Germinal center (tissue), 1 donor: ENCODE results near the gene ADSS1.
"Not testable (repeated sequence)": the region's sequence is repeated elsewhere in the genome, so short reads cannot be mapped to it uniquely, and the experiment has no call there.

Experiments used
- DNase-seq: peaks from one replicate; pipeline ENCODE4 v3.0.0; 2012; ENCODE audit warnings: mixed read lengths, low spot score

The ADSS1 gene

GRCh38 chr14:104717646-104718045 is 6.4 kb upstream of the ADSS1 start:
- no peak for DNase-seq

GRCh38 chr14:104718147-104718546 is 5.9 kb upstream of the ADSS1 start:
- DNase-seq: no peak

GRCh38 chr14:104718871-104719270 is 5.2 kb upstream of the ADSS1 start:
- DNase-seq: no peak

DNA sequence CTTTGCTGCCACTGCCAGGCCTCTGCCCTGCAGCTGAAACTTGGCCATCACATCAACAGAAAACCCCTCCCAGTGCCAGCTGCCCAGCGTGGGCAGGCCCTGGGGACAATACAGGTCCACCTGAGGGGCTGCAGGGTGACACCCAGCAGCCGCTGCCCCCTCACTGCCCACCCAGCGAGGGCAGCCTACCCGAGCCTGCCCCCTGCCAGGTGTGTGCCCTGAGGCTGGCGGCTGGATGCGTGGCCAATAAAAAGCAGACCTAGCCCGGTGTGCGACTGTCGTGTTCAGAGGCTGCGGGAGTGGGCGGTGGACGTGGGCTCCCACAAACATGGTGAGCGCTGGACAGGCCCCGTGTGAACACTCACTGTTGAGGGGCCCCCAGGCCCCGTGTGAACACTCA is 4.7 kb upstream of the ADSS1 start:
- DNase-seq: no peak

GRCh38 chr14:104721505-104722431 is 2.3 kb upstream of the ADSS1 start:
- DNase-seq: no peak

DNA sequence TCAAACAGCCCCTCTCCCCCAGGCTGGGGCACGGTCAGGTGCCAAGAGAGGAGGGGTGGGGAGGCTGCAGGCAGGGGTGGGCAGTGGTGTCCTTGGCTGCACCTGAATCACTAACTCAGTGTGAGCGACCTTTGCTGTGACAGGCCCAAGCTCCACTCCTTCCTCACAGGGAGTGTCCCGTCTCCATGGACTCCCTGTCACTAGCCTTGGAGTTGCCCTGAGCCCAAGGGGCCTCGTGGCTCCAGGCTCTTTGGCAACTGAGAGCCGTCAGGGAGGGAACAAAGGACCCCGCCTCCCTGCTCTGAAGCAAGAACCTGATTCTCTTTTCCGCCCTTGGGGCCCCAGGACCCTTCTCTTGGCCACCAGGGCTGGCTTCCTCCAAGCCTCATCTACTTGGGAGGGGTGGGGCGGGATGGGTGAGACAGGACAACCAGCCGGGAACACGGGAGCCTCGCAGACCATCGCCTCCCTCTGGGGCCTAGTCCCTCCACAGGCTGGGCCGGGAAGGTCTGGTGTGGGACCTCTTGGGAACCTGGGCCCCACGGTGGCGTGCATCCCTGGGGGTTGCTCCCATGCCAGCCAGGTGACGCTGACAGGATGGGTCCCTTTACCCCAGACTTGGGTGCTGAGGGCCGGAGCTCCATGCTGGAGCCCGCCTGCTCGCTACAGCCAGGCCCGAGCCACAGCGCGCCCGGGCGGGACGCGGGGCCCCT is 935 bp upstream of the ADSS1 start:
- DNase-seq: no peak

DNA sequence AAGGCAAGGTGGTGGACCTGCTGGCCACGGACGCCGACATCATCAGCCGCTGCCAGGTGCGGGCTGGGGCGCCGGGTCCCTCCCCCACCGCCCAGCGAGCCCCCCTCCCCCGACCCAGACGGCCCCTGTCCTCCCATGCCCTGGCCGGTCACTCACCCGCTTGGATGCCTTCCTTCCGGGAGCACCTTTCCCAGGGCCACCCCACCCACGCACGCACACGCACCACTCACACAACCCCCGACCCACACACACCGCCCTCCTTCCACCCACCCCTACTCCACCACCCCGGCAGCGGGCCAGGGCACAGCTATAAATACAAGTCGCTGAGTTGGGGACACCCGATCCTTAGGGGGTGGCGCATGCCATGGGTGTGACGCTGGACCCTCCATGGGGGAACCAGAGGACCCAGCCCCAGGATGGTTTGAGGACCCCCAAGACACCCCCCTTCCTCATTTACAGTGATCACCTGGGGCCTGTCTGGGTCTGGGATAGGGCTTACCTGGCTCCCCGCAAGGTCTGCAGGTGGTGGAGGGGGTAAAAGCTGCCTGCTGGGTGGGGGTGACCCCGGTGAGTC is 465 bp downstream of the ADSS1 start:
- no peak for DNase-seq

GRCh38 chr14:104724981-104725771 is 1.1 kb downstream of the ADSS1 start:
- no peak for DNase-seq

DNA sequence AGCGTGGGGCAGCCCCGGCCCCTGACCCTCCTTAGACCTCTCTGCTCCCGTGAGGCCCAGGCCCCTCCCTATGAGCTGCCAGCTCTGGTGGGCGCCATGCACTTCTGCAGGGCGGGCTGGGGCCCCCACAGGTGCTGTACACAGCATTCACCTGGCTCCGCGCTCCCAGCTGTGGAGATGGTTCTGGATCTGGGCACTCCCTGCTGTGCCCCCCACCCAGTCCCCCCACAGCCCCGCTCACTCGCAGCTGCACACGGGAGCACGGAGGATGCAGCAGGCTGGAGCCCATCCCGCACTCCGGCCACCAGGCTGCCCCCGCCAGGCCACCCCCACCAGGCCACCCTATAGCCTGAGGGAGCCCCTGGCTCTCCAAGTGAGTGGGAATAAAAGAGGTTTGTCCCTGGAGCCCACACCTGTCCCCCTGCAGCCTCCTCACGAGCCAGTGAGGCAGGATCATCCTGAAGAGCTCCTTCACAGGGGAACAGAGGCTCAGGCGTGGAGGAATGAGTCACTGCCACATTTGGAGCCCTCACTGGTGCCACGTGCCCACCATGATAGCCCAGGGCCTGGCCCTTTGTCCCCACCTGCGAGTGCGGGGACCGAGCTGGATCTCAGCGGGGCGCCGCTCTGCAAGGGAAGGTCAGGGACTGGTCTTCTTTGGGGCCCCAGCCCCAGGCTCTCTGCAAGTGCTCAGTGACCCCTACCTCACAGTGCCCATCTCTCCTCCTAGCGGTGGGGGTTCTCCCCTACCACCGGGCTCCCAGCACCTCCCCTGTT is 1.9 kb downstream of the ADSS1 start:
- DNase-seq: no peak

DNA sequence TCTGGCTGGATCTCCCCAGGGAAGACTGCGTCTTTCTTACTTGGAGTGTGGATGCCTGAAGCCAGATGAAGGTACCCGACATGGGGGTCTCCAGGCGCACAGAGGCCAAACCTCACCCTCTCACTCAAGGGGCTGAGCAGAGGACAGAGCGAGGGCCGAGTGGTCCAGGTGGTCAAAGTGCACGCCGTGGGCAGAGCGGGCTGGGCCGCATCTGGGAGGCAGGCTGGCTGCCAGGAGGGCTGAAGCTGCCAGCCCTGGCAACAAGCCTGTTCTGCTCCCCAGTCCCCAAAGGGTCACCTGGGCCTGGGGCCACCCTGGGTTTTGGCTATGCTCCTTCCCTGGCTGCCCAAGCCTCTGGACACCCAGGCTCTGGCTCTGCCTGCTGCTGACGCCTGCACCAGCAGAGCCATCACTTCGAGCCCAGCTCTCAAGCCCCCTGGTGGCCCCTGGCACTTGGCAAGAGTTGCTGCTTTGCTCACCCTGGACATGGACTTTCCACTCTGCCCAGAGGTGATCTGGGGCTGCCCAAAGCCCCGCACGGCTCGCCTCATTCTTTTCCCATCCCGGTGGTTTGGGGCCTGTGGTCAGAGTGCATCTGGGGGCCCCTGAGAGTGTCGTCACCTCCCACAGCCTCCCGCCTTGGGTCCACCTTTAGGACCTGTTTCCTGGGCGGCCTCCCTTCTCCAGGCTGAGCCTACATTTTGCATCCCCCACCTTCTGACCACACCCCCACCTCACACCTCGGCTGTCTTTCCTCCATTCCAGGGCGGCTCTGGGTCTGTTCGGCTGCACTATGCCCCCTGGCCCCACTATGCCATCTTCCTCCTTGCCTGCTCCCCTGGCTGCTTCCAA is 2.8 kb downstream of the ADSS1 start:
- DNase-seq: no peak

DNA sequence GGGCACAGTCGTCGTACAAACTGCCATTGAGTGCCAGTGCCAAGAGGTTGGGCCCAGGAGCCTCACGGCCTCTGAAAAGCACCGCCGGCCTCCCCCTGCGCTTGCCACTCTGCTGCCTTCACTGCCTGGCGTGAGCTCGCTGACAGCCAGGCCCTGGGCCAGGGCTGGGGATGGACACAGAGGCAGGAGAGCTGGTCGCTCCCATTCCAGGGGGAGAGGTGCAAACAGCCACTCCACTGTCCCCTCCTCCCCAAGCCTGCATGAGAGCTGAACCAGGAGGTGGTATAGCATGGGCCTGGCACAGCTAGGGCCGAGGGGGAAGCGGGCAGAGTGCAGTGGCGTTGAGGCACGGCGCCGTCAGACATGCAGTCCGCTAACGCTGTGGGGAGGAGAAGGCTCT is 4.6 kb downstream of the ADSS1 start:
- DNase-seq: no peak

DNA sequence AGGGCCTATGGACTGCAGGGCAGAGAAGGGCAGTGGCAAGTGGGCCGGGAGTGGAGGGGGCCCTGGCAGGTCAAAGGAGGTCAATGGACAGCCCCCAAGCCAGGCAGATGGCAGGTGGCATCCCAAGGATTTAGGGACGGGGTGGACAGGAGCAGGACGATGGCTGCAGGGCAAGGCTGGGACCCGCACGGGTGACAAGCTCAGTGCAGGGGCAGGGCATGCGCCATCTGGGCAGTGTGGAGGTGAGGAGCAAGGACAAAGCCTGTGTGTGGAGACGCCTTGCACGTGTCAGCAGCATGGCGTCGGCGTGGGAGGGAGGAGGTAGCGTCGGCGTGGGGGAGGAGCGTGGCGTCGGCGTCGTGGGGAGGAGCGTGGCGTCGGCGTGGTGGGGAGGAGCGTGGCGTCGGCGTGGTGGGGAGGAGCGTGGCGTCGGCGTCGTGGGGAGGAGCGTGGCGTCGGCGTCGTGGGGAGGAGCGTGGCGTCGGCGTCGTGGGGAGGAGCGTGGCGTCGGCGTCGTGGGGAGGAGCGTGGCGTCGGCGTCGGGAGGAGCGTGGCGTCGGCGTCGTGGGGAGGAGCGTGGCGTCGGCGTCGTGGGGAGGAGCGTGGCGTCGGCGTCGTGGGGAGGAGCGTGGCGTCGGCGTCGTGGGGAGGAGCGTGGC is 5.3 kb downstream of the ADSS1 start:
- not testable (repeated sequence) for DNase-seq

DNA sequence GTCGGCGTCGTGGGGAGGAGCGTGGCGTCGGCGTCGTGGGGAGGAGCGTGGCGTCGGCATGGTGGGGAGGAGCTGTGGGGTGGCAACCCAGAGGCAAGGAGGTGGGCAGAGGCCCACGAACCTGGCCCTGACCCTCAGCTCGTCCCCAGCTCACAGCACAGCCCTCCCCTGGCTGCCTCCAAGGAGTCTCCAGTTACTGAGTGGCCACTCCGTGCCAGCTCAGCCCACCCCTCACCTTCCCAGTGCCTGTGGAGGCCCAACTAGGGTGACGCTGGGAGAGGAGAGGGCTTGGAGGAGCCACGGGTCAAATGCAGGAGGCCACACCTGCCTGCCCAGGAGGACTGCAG is 5.8 kb downstream of the ADSS1 start:
- no peak for DNase-seq

- DNase-seq: no peak
These were observed 6.5 kb downstream of the ADSS1 start for GRCh38 chr14:104730487-104730886.

DNA sequence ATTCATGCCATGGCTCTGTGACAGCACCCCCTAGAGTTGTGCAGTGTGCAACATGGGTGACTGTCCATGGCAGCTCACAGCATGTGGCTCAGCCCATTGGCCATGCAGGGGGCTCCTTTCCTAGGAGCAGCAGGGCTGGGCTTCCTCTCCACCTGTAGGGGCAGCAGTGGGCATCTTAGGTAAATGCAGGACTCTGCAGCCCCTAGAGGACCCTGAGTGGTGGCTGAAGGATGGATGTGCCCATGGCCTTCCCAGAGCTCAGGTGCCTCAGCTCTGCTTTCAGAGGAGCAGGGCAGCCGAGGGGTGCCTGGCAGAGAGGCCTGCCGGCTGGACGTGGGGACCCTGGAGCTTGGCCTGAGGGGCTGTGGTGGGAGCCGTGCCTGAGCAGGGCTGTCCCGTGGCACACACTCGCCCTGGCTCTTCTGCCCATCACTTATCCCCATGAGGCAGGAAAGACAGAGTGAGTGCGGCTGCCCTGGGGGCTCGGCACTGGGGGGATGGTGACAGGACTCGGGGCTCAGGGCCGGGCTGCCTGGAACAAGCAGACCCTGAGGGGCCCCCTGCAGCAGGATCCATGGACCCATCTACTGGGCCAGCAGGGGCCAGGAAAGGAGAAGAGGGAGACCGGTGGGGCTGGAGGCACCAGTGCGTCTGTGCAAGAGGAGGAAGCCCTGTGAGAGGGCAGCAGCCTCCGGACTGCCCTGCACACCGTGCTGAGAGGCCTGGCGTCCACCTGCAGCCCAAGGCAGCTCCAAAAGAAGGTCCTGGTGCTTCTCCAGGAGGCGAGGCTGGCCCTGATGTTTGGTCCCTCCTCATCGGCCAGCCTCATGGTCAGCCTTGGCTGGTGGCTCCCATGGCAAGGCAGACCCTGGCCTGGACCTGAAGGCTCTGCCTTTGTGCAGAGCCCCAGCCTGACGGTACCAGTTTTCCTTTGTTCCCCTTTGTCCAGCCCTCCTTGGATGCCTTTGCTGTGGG is 7.6 kb downstream of the ADSS1 start:
- DNase-seq: no peak

GRCh38 chr14:104732355-104732804 is 8.4 kb downstream of the ADSS1 start:
- no peak for DNase-seq

DNA sequence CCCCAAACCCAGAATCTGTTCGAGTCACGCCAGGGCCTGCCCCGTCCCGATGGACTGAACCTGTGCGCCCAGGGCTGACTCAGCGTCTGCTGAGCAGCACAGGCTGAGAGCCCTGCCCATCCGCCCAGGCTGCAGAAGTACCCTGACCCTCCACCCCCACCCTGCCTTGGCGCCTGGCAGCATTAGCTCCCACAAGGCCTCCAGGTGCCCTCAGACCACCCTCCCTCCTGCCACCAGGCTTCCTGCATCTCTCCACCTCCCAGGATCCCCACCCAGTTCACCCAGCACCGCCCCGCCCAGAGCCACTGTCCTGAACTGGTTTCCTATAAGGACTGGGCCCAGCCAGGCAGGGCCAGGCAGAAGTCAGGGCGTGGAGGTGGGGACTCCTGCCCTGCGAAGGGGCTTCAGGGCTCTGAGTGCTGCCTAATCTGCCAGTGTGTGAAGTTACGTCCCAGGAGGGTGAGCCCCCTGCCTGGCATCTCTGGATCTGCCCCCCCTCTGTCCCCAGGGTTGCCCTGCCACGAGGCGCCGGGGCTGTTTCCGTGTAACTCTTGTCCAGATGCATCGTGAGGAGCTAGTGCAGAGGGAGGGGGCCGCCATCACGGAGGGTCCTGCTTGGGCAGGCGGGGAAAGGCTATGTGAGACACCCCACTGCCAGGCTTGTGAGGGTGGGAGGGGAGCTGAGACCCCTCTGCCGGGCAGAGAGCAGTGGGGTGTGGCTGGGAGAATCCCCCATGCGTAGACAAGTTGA is 9.1 kb downstream of the ADSS1 start:
- DNase-seq: no peak

DNA sequence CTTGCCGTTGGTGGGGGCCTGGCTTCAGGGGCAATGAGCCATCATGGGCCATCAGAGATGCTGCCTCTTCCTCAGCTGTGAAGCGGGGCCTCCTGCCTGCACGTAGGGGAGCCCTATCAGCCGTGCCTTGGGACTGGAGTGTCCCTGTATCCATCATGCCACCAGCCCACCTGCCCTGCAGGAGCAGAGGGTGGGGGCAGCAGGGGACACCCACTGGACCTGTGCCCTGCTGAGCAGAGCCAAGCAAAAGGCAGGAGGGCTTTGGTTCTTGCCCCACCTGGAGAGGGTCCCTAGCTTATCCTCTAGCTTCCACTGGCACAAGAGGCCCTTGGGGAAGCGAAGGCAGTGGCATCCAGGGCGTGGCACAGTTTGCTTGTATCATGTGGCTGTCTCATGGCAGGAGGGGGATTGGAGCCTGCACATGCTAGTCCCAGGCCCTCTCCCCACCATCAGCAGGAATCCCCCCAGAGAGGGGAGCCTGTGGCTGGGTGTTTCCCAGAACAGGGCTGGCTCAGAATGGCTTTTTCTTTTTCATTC is 10.1 kb downstream of the ADSS1 start:
- no peak for DNase-seq
